NCI-H2196 treated with DMSO at 0.1 percent for 48 hours (cell line): ENCODE results near the gene TEN1.

ENCODE experiments used
- DNase-seq: peaks from one replicate; lab custom pipeline; 2025; ENCODE audit not compliant: unreplicated experiment; lab: John Stamatoyannopoulos, UW

Gene TEN1

DNA sequence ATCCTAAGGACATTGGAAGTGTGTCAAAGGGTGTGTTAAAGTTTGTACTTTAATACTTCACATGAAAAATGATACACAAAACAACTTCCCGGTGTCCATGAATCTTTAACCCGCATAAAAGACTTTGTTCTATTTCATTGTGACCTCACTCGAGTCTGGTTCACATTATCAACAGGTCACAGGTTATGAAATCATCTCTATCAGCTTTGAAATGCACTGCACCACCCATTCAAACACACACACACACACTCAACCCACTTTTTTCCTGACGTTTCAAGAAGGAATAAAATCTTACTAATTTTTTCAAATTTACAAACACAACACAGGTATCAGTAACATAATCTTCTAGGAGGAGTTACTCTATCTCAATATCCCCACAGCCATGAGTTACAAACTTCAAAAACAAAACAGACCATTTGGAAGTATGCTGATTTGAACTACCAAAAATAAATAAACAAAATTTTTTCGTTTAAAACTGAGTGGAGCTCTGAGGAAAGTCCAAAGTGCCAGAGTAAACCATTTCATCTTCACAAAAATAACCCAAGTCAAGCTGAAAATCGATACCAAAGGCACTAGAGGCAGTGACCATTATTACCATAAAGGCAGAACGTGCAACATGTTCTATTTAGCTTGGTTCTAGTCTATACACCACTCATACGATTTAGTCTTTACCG, 2.7 kb upstream of the TEN1 start:
- DNase-seq = no peak

DNA sequence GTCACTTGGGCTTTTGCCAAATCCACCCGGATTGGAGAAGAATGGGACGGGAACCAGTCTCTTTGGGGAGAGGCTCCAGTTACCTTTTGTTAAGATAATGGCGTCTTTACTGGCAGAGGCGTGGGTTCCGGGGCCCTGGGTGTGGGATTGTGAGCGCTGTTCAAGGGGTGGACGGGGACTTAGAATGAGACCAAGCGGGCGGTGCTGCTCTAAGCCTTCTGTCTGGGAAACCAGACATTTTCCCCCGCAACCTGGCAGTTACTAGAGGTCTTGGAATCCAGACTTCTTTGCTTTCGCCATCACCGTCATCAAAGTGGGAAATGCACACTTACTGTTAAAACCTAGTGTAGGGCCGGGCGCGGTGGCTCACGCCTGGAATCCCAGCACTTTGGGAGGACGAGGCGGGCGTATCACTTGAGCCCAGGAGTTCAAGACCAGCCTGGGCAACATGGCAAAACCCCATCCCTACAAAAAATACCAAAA, 706 bp downstream of the TEN1 start:
- no peak for DNase-seq

DNA sequence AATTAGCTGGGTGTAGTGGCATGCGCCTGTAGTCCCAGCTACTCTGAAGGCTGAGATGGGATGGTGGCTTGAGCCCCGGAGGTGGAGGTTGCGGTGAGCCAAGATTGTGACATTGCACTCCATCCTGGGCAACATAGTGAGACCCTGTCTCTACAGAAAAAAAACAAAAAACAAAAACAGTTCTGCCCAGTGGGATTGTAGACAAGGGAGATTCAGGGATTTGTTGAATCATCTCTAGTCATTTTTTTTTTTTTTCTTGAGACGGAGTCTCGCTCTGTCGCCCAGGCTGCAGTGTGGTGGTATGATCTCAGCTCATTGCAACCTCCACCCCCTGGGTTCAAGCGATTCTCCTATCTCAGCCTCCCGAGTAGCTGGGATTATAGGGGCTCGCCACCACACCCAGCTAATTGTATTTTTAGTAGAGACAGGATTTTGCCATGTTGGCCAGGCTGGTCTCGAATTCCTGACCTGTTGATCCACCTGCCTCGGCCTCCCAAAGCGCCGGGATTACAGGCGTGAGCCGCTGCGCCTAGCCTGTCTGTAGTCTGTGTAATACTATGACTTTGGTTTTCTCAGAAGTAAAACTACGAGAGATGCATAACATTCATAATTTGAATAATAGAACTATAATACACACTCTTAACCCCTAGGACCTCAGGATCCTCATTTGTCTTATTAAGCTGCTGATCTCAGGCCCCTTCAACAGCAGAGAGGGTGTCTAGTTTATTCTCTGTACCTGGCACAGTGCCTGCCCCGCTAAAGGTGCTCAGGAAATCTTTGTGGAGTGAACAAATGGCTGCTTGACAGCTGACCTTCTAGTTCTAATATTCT, 1.4 kb downstream of the TEN1 start:
- DNase-seq = no peak

DNA sequence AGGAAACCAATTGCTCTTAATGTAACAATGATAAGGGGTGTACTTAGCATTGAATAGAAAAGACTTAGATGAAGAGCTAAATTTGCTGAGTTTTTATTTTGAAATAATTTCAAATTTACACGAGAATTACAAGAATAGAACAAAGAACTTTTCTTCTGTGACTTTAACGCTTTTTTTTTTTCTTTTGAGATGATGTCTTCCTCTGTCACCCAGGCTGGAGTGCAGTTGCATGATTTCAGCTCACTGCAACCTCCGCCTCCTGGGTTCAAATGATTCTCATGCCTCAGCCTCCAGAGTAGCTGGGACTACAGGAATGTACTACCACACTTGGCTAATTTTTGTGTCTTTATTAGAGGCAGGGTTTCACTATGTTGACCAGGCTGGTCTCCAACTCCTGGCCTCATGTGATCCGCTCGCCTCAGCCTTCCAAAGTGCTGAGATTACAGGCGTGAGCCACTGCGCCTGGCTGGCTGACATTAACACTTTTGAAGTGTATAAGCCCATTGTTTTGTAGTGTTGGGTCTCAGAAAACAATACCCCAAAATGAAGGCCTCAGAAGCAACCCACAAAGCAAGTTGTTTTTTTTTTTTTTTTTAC, 2.1 kb downstream of the TEN1 start:
- no peak for DNase-seq

DNA sequence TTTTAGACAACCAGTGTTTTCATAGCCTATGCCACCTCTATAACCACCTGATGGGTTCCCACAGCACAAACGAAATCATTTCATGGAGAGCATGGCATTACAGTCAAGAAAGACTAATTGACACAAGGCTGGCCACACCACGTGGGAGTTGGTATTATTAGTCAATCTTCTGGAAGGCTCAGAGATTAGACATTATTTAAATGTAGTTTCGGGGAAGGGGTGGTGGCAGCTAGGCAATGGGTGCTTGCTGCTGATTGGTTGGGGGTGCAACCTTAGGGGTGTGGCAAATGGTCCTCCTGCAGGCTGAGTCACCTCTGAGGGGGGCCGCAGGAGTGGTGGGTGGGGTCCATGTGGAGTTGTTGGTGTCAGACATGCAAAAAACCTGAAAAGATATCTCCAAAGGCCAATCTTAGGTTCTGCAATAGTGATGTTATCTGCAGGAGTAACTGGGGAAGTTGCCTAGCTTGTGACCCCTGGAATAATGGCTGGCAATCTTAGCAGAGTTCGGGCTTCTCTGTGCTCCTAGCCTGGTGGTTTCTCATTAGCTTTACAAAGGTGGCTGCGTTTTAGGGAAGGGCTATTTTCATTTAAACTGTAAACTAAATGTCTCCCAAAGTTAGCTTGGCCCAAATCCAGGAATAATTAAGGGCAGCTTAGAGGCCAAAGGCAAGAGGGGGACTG, 4.6 kb downstream of the TEN1 start:
- no peak for DNase-seq

DNA sequence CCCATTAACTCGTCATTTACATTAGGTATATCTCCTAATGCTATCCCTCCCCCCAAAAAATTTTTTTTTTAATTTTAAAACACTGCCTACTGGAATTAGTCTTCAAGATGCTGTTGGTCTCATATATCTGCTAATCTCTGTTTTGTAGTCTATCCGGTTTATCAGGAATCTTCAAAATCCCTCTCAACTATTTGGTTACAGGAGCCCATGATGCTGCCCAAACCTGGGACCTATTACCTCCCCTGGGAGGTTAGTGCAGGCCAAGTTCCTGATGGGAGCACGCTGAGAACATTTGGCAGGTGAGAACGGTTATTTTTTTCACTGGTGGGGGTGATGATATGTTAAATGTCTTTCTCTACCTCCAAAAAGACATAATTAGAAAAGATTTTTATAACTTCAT, 6.9 kb downstream of the TEN1 start:
- DNase-seq = no peak

DNA sequence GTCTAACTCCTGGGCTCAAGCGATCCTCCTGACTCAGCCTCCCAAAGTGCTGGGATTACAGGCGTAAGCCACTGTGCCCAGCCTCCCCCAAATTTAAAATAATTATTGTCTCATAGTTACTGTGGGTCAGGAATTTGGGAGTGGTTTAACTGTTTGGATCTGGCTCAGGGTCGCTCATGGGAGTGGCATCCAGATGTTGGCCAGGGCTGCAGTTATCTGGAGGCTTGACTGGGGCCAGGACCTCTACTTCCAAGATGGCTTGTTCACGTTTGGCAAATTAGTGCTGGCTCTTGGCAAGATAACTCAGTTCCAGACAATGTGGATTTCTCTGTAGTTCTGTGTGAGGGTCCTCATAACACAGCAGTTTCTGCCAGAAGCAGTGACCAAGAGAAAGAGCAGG, 8.0 kb downstream of the TEN1 start:
- DNase-seq = no peak

DNA sequence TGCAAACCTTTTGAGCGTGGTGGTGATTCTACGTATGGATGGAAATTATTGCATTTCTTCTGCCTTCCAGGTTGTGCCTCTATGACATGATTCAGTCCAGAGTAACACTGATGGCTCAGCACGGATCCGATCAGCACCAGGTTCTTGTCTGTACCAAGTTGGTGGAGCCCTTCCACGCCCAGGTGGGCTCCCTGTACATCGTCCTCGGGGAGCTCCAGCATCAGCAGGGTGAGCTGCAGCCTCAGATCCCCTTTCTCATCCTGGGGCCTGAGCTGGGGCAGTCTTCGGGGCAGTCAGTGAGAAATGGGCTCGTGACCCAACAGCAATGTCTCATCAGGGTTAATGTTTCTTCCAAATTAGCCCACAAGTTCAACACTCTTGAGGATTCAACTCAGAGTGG, 12.4 kb downstream of the TEN1 start:
- no peak for DNase-seq

DNA sequence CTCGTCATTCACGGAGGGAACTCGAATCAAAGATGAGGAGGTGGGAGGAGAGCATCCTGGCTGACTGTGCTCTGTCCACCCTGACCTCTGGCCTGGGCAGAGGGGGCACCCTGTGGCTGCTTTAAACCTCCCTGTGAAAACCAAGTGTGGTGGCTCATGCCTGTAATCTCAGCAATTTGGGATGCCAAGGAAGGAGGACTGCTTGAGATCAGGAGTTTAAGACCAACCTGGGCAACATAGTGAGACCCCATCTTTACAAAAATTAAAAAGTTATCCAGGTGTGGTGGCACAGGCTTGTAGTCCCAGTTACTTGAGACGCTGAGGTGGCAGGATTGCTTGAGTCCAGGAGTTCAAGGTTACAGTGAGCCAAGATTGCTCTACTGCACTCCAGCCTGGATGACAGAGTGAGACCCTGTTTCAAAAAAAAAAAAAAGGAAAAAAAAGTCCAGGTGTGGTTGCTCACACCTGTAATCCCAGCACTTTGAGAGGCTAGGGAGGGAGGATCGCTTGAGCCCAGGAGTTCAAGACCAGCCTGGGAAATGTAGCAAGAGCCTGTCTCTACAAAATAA, 15.8 kb downstream of the TEN1 start:
- no peak for DNase-seq

DNA sequence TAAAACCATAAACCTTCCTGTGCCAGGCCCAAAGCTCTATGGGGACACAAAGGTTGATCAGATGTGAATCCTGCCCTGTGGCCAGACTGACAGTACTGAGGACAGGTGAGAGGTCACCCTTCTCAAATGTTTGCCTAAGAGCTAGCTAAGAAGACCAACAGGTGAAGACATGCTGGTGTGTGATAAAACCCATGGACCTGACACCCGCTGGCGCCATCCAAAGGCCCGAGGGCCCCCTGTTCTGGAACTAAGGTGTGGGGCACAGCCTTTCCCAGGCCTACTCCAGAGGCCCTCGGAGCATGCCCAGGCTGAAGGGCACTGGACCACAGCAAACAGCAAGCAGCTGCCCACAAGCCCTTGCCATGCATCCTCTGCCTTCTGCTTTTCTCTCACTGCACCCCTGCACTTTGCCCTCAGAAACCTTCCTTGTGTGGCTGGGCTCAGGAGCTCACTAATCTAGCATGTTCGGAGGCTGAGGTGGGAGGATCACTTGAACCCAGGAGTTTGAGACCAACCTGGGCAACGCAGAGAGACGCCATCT, 16.4 kb downstream of the TEN1 start:
- no peak for DNase-seq

DNA sequence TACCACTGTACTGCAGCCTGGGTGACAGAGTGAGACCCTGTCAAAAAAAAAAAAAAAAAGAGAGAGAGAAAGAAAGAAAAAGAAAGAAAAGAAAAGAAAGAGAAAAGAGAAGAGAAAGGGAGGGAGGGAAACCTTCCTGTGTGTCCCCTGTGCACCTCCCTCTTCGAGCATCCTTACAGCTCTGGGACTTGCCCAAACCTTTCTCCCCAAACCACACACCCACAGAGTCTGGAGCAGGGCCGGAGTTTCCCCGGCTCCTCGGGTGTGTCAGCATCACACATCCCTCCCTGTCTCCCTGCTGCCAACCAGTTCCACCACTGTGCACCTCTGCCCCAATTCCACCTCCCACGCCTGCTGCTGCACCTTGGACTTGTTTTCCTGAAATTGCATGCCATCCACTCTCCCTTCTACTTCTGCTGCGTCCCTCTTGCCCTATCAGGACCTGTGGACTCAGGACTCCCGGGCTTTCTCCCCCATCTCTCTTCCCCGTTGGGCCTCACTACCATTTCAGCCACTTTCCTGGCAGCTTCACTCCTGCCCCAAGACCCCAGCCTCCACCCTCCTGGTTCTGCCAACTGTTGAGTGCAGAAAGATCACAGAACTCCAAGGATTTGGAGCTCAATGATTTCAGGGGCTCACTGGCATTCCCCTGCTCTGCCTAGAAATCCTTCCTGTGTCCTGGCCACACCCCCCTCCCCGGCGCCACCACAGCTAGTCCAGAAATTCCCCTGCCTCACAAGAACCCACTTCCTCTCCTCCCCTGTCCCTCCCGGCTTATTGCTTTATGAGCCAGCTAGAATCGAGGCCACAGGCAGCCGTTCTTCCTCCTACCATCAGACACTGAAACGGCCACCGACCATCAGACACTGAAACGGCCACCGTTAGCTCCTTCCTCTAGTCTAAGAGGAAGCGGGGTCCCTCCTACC, 17.9 kb downstream of the TEN1 start:
- DNase-seq = no peak

DNA sequence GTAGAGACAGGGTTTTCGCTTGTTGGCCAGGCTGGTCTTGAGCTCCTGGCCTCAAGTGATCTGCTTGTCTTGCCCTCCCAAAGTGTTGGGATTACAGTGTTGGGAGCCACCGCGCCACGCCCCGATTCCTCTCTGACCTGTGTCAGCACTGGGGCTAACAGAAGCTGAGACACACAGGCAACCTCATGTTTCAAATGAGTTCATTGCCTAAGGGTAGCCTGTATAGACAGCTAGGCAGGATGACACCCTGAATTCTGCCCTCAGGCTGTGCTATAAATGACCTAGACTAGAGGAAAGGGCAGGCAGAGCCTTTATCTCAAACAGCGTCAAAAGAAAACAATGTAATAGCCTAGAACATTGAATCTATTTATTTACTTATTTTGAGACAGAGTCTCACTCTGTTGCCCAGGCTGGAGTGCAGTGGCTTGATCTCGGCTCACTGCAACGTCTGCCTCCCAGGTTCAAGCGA, 19.3 kb downstream of the TEN1 start:
- DNase-seq = no peak

DNA sequence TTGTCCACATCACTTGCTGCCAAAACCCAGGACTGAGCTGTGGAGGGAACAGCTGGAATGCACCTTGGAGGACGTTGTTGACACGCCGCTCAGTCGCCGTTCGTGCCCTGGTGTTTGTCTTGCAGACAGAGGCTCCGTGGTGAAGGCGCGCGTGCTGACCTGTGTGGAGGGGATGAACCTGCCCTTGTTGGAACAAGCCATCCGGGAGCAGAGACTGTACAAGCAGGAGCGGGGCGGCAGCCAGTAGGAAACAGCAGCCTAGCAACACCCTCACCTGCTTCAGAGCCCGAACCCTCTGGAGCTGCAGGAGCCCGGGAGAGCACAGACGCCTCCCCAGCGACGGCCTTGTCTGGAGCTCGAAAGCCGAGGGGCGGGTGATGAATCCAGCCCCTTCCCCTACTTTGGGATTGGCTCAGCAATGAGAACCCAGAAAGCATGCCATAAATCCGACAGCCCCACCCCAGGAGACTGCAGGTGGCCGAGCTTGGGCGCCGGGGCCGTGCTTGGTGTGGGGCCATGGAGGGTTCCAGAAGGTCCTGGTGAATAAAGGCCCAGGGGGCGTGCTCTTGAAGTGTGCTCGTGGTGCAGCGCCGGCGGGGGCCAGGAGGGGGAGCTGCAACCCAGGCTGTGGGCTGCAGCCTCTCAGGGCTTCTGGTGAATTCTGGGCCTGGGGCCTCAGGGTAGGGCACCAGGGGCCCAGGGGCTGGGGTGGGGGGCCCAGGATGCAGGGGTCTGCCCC, 21.1 kb downstream of the TEN1 start:
- DNase-seq = no peak

DNA sequence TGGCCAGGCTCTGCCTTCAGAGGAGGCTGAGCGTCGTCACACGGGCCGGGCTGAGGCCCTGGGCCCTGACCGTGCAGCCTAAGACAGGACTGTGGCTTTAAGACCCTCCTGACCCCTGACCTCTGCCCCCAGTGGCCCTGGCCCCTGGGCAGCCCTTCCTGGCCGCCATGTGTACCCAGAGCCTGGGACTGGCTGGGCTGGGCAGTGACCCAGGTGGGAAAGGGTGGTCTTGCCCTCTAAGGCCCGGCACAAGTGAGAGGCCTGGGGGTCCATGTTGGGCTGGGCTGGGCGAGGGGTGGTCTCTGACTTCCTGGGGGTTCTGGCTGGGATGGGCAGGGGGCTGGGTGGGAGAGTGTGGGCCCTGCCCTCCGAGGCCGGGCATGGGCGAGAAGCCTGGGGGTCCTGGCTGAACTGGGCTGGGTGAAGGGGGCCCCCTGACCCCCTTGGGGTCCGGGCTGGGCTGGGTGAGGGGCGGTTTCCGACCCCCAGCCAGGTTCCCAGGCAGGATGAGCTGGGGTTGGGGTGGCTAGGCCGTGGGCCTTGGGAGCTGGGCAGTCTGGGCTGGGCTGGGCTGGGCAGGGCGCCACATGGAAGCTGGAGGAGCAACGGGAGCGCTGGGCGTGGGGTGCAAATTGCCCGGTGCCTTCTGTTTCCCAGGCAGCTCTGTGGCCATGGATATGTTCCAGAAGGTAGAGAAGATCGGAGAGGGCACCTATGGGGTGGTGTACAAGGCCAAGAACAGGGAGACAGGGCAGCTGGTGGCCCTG, 21.9 kb downstream of the TEN1 start, which contains the start of gene CDK3:
CDK3 (plus strand) TSS at position 101 of the 767 bp plus-strand sequence; CDS start at position 672, 571 bp downstream.
- DNase-seq = no peak

DNA sequence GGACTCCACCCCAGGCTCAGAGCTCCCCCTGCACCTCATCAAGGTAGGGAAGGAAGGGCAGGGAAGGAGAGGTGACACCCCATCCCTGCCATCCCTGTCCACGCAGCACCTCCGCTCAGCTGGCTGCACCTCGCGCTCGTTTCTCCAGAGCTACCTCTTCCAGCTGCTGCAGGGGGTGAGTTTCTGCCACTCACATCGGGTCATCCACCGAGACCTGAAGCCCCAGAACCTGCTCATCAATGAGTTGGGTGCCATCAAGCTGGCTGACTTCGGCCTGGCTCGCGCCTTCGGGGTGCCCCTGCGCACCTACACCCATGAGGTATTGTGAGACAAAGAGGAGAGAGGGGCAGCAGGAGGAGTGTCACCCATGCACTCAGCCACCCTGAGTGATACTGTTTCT, 23.1 kb downstream of the TEN1 start:
- DNase-seq = no peak

DNA sequence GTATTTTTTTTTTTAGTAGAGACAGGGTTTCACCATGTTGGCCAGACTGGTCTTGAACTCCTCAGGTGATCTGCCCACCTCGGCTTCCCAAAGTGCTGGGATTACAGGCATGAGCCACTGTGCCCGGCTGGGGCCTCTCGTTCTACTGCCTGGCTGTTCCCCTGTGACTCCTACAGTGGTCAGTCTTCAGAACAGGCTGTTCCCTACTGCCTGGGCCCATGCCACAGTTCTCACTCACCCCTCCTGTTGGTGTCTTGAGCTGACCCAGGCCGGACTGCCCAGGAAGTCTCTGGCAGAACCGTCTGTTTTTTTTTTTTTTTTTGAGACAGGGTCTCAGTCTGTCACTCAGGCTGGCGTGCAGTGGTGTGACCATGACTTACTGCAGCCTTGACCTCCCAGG, 24.9 kb downstream of the TEN1 start:
- DNase-seq = no peak

DNA sequence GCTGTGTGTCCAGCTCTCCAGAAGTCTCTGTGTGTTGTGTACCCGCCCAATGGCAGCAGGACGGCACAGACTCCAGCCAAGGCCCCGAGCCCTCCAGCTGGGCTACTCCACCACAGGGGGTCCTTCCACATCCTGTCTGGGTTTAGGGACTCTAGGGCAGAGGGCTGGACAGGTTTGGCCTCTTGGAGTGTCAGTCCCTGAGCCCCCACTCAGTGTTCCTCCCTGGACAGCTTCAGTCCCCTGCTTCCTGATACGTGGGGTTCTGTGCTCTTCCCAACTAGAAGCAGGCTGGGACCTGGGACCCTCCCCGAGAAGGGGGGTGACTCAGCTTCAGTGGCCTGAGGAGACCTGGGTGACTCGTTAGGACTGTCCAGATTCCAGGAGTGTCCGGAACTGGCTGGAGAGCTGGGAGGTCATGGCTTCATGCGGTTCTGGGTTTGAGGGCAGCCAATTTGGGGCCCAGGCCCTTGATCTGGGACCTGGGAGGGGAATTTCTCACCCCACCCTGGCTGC, 25.8 kb downstream of the TEN1 start:
- no peak for DNase-seq
